GM23248 (cell line): Measurements from ENCODE around the gene KRTAP6-3. TPM values are rescaled to one million over a fixed set of nuclear protein-coding genes. Genes with fewer than 3 reads are reported as not detected.

ENCODE experiments used
- DNase-seq: peaks from one replicate; pipeline ENCODE4 v3.0.0-alpha.2; 2015
- H2AFZ ChIP-seq: fragments of 200-600 bp; sonication (generic); 2 replicates; pipeline ENCODE4 v1.6.1; 2016; ENCODE audit warnings: antibody characterized with exemption
- H3F3A ChIP-seq: fragments of 200-600 bp; sonication (generic); 2 replicates; pipeline ENCODE4 v1.6.1; 2016; ENCODE audit warnings: mild to moderate bottlenecking, antibody characterized with exemption, mixed run types; ENCODE audit not compliant: insufficient read depth
- H3K27ac ChIP-seq: fragments of 200-600 bp; sonication (generic); 2 replicates; pipeline ENCODE4 v1.5.1; 2016; ENCODE audit warnings: mild to moderate bottlenecking
- H3K27me3 ChIP-seq: fragments of 200-600 bp; sonication (generic); replicated peaks from 2 replicates; pipeline ENCODE4 v1.6.1; 2016; ENCODE audit warnings: mild to moderate bottlenecking; ENCODE audit not compliant: insufficient read depth
- H3K36me3 ChIP-seq: fragments of 200-600 bp; sonication (generic); 2 replicates; pipeline ENCODE4 v1.6.1; 2016; ENCODE audit warnings: low read depth, mild to moderate bottlenecking
- H3K4me1 ChIP-seq: fragments of 200-600 bp; sonication (generic); 2 replicates; pipeline ENCODE4 v1.6.1; 2016; ENCODE audit warnings: mild to moderate bottlenecking; ENCODE audit not compliant: insufficient read depth
- H3K4me2 ChIP-seq: fragments of 200-600 bp; sonication (generic); one replicate; pipeline ENCODE4 v1.6.1; 2016; ENCODE audit warnings: mild to moderate bottlenecking; ENCODE audit not compliant: unreplicated experiment
- H3K4me3 ChIP-seq: fragments of 200-600 bp; sonication (generic); 2 replicates; pipeline ENCODE4 v1.5.1; 2016; ENCODE audit warnings: mild to moderate bottlenecking
- H3K79me2 ChIP-seq: fragments of 200-600 bp; sonication (generic); 2 replicates; pipeline ENCODE4 v1.6.1; 2016; ENCODE audit warnings: mild to moderate bottlenecking; ENCODE audit not compliant: insufficient read depth
- H3K9ac ChIP-seq: fragments of 200-600 bp; sonication (generic); 2 replicates; pipeline ENCODE4 v1.6.1; 2016; ENCODE audit warnings: mild to moderate bottlenecking
- H3K9me2 ChIP-seq: fragments of 200-600 bp; sonication (generic); 2 replicates; pipeline ENCODE4 v1.6.1; 2016; ENCODE audit warnings: mixed run types, mild to moderate bottlenecking, moderate library complexity; ENCODE audit not compliant: insufficient read depth
- H3K9me3 ChIP-seq: fragments of 200-600 bp; sonication (generic); one replicate; pipeline ENCODE4 v1.6.1; 2017; ENCODE audit warnings: low read depth
- H4K20me1 ChIP-seq: fragments of 200-600 bp; sonication (generic); 2 replicates; pipeline ENCODE4 v1.6.0; 2016; ENCODE audit not compliant: insufficient read depth
- EZH2 ChIP-seq: fragments of 200-600 bp; sonication (generic); IDR thresholded peaks from 2 replicates; pipeline ENCODE4 v1.6.1; 2018; ENCODE audit warnings: antibody characterized with exemption, mild to moderate bottlenecking; ENCODE audit not compliant: insufficient read depth, poor library complexity, severe bottlenecking
- EZH2phosphoT487 ChIP-seq: fragments of 200-600 bp; sonication (generic); IDR thresholded peaks from 2 replicates; pipeline ENCODE4 v1.6.1; 2018; ENCODE audit warnings: antibody characterized with exemption, moderate library complexity, mild to moderate bottlenecking, low read depth; ENCODE audit not compliant: insufficient read depth
- WGBS, 2 experiments: methylation state at CpG; one replicate each; pipeline ENCODE4 v1.1.6; 2015 to 2017; ENCODE audit warnings: low lambda C conversion rate in 2 of 2, low coverage in 1 of 2; ENCODE audit errors: missing lambda C conversion rate in 2 of 2; 5-methylcytosine and 5-hydroxymethylcytosine counted together
- in situ Hi-C: fragments of 300-500 bp; cut with MboI; formaldehyde crosslinking; loops from 2 replicates; pipeline ENCODE4 v1.15.0; 2020
- polyA plus RNA-seq: library from polyadenylated mRNA; unstranded; fragments of >200 nt; fragmentation: Nextera tagmentation; extraction: Ambion mirVana; gene quantifications from 2 replicates; pipeline ENCODE4 v1.2.1, GENCODE V29; 2016
- total RNA-seq: library from RNA; depleted of rRNA; stranded (reverse); fragments of >200 nt; shearing (Covaris generic); gene quantifications from 2 replicates; pipeline ENCODE4 v1.2.3, GENCODE V29; 2014

Gene KRTAP6-3
- total and polyA plus RNA-seq, 2 experiments from 2014 or later: not detected

DNA sequence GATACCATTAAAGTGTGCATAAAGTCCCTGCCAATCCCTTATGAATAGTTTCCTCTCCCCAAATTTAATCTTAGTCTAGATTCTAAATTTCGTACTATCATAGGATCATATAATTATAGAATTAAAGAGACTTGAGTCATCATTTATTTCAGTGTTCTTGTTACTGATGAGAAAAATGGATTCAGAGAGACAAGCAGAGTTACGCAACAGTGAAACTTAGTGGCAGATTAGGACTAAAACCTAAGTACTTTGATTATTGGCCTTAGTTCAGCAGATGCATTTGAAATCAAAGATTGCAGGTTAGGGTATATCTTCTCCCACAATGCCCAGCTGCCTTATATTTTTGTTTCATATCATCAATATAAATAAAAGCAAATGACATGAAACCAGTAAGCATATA is 30.3 kb upstream of the KRTAP6-3 start:
- Histone ChIP-seq H4K20me1 (no peaks in the 10 kb centered on the region), H3K27ac (no peak overlapping the region), H3K9me2 (no peaks in the 10 kb centered on the region), H3F3A (no peaks in the 10 kb centered on the region), H2AFZ (no peak overlapping the region), H3K4me1 (no peaks in the 10 kb centered on the region), H3K36me3 (no peaks in the 10 kb centered on the region), H3K27me3 (no peaks in the 10 kb centered on the region), H3K9me3 (no peaks in the 10 kb centered on the region), H3K79me2 (no peaks in the 10 kb centered on the region), H3K4me2 (no peak overlapping the region), H3K9ac (no peak overlapping the region), H3K4me3 (no peak overlapping the region)
- 17% methylated on average over 2 of the region's 2 CpGs for WGBS, 2 experiments
- in situ Hi-C loops: no loop called here
- DNase-seq: no peak
- no peak for TF ChIP-seq EZH2phosphoT487
- TF ChIP-seq EZH2: no peak

DNA sequence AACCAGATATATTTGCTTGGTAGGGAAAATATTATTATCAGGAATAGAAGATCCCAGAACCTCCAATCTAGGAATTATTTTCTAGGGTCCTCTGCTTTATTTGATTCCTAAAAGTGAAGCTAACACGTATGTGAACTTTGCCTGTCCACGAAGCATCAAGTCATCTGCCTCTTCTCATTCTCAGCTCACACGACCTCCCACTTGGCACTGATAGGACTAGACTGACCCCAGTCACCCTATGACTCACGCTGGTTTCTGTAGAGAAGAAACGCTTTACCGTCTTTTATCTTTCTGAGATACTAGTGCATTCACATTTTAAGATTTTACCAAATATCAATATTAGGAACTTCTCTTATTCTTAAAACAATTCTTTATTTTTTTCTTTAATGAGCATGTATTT is 29.2 kb upstream of the KRTAP6-3 start:
- H3K9me3 ChIP-seq: no peaks in the 10 kb centered on the region
- no peaks in the 10 kb centered on the region for H3K36me3 ChIP-seq
- H3F3A ChIP-seq: no peaks in the 10 kb centered on the region
- H3K4me2 ChIP-seq: no peak overlapping the region
- no peaks in the 10 kb centered on the region for H4K20me1 ChIP-seq
- H3K9ac ChIP-seq: no peak overlapping the region
- H3K4me1 ChIP-seq: no peaks in the 10 kb centered on the region
- no peak for TF ChIP-seq EZH2
- no peak for TF ChIP-seq EZH2phosphoT487
- in situ Hi-C loops: no loop called here
- no peak overlapping the region for H3K27ac ChIP-seq
- WGBS, 2 experiments: 20 to 23% methylated on average over 6 of the region's 6 CpGs
- H3K4me3 ChIP-seq: no peak overlapping the region
- H3K27me3 ChIP-seq: no peaks in the 10 kb centered on the region
- H3K79me2 ChIP-seq: no peaks in the 10 kb centered on the region
- no peak for DNase-seq
- no peaks in the 10 kb centered on the region for H3K9me2 ChIP-seq
- H2AFZ ChIP-seq: no peak overlapping the region

DNA sequence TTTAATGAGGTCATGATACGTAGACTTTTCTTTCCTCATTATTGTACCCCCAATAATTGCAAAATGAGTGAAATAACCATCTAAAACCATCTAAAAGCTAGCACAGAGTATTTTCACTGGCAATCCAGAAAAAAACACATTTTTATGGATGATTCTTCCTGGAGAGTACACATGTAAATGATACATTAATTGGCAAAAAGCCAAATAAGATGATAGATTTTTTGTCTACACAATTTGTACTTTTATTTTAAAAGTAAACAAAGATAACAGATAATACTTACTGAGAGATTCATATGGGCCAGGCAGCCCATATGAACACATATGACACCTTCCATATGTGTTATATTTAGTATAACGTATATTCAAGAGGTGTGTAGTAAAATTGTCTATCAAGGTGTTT is 28.6 kb upstream of the KRTAP6-3 start:
- Histone ChIP-seq H3K79me2 (no peaks in the 10 kb centered on the region), H2AFZ (no peak overlapping the region), H3K9me2 (no peaks in the 10 kb centered on the region), H3K27ac (no peak overlapping the region), H3K4me3 (no peak overlapping the region), H3K36me3 (no peaks in the 10 kb centered on the region), H3K9me3 (no peaks in the 10 kb centered on the region), H3K9ac (no peak overlapping the region), H4K20me1 (no peaks in the 10 kb centered on the region), H3K27me3 (no peaks in the 10 kb centered on the region), H3F3A (no peaks in the 10 kb centered on the region), H3K4me2 (no peak overlapping the region), H3K4me1 (no peaks in the 10 kb centered on the region)
- in situ Hi-C loops: no loop called here
- TF ChIP-seq EZH2phosphoT487 (no peak), EZH2 (no peak)
- WGBS, 2 experiments: 27 to 38% methylated on average over 2 of the region's 2 CpGs
- no peak for DNase-seq

DNA sequence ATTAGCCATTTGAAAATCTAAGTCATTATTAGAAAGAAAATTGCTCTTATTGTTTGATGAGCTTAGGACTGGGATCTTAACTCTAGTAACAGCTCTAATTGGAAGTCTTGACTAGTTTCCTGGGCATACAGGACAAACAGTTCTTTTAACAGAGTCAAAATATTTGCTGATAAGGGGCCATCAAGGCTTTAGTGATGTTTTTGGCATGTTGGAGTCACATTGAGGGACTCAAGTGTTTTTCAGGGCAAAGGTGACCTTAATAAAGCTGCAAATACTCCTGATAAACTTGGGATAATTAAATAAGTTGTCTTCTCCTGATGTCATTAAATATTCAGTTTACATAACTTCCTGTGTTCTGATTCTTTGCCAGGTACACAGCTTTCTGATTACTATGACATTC is 24.6 kb upstream of the KRTAP6-3 start:
- TF ChIP-seq EZH2: no peak
- TF ChIP-seq EZH2phosphoT487: no peak
- in situ Hi-C loops: no loop called here

DNA sequence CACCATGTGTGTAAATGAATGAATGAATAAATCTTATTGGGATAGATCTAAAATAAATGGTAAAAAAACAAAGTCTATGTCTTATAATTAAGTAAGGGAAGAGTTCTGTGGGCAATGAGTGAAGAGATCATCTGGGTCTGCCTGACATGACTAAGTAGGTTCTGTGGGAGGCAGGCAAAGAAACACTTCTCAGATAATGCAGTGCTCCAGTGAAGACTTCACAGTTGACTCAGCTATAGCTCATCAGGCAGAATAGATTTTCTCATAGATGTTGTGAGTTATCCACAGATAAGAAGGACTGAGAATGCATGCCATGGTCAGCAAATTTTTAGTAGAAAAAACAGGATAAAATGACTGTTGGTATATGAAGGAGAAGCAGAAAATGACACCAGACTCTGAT is 14.5 kb upstream of the KRTAP6-3 start:
- no peaks in the 10 kb centered on the region for H3K27me3 ChIP-seq
- H2AFZ ChIP-seq: no peak overlapping the region
- no peaks in the 10 kb centered on the region for H3K79me2 ChIP-seq
- in situ Hi-C loops: no loop called here
- no peak for DNase-seq
- H3K9me3 ChIP-seq: no peaks in the 10 kb centered on the region
- no peak overlapping the region for H3K27ac ChIP-seq
- H3K4me2 ChIP-seq: no peak overlapping the region
- H3K9ac ChIP-seq: no peak overlapping the region
- H3K4me3 ChIP-seq: no peak overlapping the region
- H3K4me1 ChIP-seq: no peaks in the 10 kb centered on the region
- TF ChIP-seq EZH2: no peak
- no peak for TF ChIP-seq EZH2phosphoT487
- no peaks in the 10 kb centered on the region for H3F3A ChIP-seq
- no peaks in the 10 kb centered on the region for H4K20me1 ChIP-seq
- no peaks in the 10 kb centered on the region for H3K36me3 ChIP-seq
- H3K9me2 ChIP-seq: no peaks in the 10 kb centered on the region

More for the DNA sequence above, 24.6 kb upstream of the KRTAP6-3 start:
- Histone ChIP-seq H3K9me2 (no peaks in the 10 kb centered on the region), H2AFZ (no peak overlapping the region), H4K20me1 (no peaks in the 10 kb centered on the region), H3K9ac (no peak overlapping the region), H3K4me3 (no peak overlapping the region), H3K27me3 (no peaks in the 10 kb centered on the region), H3K4me1 (no peaks in the 10 kb centered on the region), H3K36me3 (no peaks in the 10 kb centered on the region), H3K4me2 (no peak overlapping the region), H3K79me2 (no peaks in the 10 kb centered on the region), H3K9me3 (no peaks in the 10 kb centered on the region), H3F3A (no peaks in the 10 kb centered on the region), H3K27ac (no peak overlapping the region)
- DNase-seq: no peak
